ENCODE results near the gene KCNMA1. TPM values are rescaled to one million over a fixed set of nuclear protein-coding genes. Genes with fewer than 3 reads are reported as not detected.

Gene KCNMA1
- total and polyA plus RNA-seq, 9 of the 15 experiments (the other 6 are each of a cell fraction or from before 2014, with no cell fraction given) = 0.01 to 0.95 (median 0.15) TPM; not detected in 4

DNA sequence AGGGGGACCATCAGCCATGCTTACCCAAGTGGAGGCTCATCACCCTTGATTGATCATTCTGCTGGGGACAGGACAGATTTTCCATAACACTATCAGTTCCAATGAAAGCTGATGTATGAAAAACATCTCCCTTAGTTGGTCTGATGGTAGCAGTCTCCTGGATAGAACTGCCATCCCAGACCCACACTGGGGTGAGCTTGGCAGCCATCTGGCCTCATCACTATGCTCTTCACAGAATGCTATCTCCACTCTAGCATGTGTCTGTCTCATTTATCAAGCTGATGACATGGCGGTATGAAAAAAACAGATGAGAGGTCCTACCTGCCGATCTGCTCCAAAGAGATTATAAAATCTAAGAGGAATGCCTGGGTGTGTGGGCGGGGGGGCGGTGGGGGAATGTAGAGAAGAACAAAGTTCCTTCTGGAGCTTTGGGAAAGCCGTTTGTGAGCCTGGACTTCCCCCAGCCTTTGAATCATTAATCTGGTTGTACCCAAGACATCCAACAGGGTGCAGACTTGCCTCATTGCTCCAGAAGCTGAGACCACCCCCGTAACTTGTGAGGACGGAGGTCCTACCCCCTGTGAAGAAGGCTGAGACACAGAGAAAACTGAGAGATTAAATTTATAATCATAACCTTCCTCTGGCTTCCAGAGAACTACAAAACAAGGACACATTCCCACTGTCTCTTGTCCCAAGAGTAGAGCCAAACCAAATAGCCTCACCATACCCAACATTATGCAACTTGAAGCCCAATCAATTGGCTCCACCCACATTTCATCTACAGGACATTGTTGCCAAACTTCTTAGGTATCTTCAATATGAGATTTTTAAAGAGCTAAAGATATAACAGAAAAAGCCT lies 340.8 kb downstream of the KCNMA1 start:
- no peaks in the 10 kb centered on the region for H3K9me3 ChIP-seq (replicated peaks; ENCODE audit: control insufficient read depth, insufficient read depth, low read depth, low read length)
- no peak overlapping the region for H3K27ac ChIP-seq (ENCODE audit: extremely low read depth, low read depth, low read length)
- in situ Hi-C loops (cut with MboI) (no loop called here), intact Hi-C loops (cut with micrococcal nuclease) (no loop called here)
- H3K27me3 ChIP-seq (ENCODE audit: control insufficient read depth in 2 of 2, insufficient read depth in 2 of 2, low read length in 2 of 2) = peaks cover 0 to 10% of the 10 kb centered on the region in 2 experiments; a peak in 2 of 5 replicates
- H4K20me1 ChIP-seq (replicated peaks; ENCODE audit: control insufficient read depth, insufficient read depth, low read length) = 0 out of 2 replicates have a peak, but pooled peaks cover 3% of the 10 kb centered on the region
- H3K4me1 ChIP-seq (replicated peaks in 1 of 2; ENCODE audit: control insufficient read depth in 2 of 2, insufficient read depth in 2 of 2, low read length in 2 of 2) = no peaks in the 10 kb centered on the region
- TF ChIP-seq SMARCC2 (IDR thresholded peaks at IDR 0.05; ENCODE audit: low read depth) = no peak
- no peak for DNase-seq (ENCODE audit: extremely low read depth in 1 of 4, low spot score in 3 of 4)
- BruUV-seq (replicated peaks) = no TSS peak
- H3K9me1 ChIP-seq (ENCODE audit: control insufficient read depth, insufficient read depth, low read length) = no peaks in the 10 kb centered on the region
- WGBS (ENCODE audit: insufficient coverage, low coverage, missing lambda C conversion rate) = 0% methylated on average over 7 of the region's 7 CpGs
- FAIRE-seq = no peak
- POLR2A ChIA-PET = interaction anchor here (0.6 kb wide), 1 partner anchor 342 kb away, joined by 3 read pairs; no protein-coding TSS in a partner anchor
- H2AFZ ChIP-seq (ENCODE audit: low read depth, low read length) = no peak overlapping the region
- H3K4me2 ChIP-seq (ENCODE audit: insufficient read depth, low read length) = no peak overlapping the region
- H3K4me3 ChIP-seq = no peak overlapping the region
- no peaks in the 10 kb centered on the region for H3K36me3 ChIP-seq (ENCODE audit: control insufficient read depth, insufficient read depth, low read length)
- H3K9ac ChIP-seq (ENCODE audit: insufficient read depth in 1 of 2, low read depth in 2 of 2, low read length in 2 of 2) = no peak overlapping the region
- no peaks in the 10 kb centered on the region for H3K79me2 ChIP-seq (ENCODE audit: control insufficient read depth, insufficient read depth, low read length)
- no peak for ATAC-seq
- CTCF ChIA-PET (ENCODE audit: low intra/inter-chr PET ratio) = no interaction called here

DNA sequence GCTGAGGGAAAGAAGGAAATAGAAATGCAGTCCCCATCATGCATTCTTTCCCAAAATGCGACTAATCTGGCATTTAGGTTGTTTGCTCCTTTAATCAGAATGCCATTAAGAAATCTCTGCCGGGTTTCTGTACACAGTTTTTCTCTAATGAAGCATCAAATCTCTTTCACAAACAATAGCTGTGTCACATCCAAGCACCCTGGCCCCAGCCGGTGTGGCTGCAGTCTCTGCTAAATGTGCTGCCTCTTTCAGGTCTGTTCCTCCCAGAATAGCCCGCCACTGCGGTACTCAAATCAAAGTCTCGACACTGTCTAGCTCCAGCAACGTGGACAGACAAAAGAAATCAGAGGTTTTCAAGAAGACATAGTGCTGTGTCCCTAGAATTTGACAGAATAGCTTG lies 343.8 kb downstream of the KCNMA1 start:
- no peaks in the 10 kb centered on the region for H3K9me3 ChIP-seq (replicated peaks; ENCODE audit: control insufficient read depth, insufficient read depth, low read depth, low read length)
- in situ Hi-C loops (cut with MboI) (no loop called here), intact Hi-C loops (cut with micrococcal nuclease) (no loop called here)
- TF ChIP-seq ZNF354B (CRISPR knock-in tag; IDR thresholded peaks at IDR 0.05) (no peak), HLTF (IDR thresholded peaks at IDR 0.05) (no peak), RB1 (IDR thresholded peaks at IDR 0.05; ENCODE audit: low read depth) (no peak), THRAP3 (IDR thresholded peaks at IDR 0.05; ENCODE audit: borderline replicate concordance) (no peak), KHSRP (IDR thresholded peaks at IDR 0.05) (no peak), FOXJ2 (tag; IDR thresholded peaks at IDR 0.05) (no peak), DMBX1 (CRISPR knock-in tag; IDR thresholded peaks at IDR 0.05; ENCODE audit: borderline replicate concordance) (no peak), ZSCAN29 (IDR thresholded peaks at IDR 0.05) (no peak), ZNF174 (CRISPR knock-in tag; IDR thresholded peaks at IDR 0.05) (no peak), STAT5B (CRISPR knock-in tag; IDR thresholded peaks at IDR 0.05) (no peak)
- TF ChIP-seq, protein P1, sequence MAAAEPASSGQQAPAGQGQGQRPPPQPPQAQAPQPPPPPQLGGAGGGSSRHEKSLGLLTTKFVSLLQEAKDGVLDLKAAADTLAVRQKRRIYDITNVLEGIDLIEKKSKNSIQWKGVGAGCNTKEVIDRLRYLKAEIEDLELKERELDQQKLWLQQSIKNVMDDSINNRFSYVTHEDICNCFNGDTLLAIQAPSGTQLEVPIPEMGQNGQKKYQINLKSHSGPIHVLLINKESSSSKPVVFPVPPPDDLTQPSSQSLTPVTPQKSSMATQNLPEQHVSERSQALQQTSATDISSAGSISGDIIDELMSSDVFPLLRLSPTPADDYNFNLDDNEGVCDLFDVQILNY (CRISPR knock-in tag; IDR thresholded peaks at IDR 0.05) = no peak
- peaks cover 3 to 15% of the 10 kb centered on the region in 2 experiments; a peak in 3 of 5 replicates for H3K27me3 ChIP-seq (ENCODE audit: control insufficient read depth in 2 of 2, insufficient read depth in 2 of 2, low read length in 2 of 2)
- FAIRE-seq (no peak), ATAC-seq (no peak), DNase-seq (ENCODE audit: extremely low read depth in 1 of 4, low spot score in 3 of 4) (no peak)
- ChIA-PET CTCF (ENCODE audit: low intra/inter-chr PET ratio) (no interaction called here), POLR2A (no interaction called here)
- H3K9me1 ChIP-seq (ENCODE audit: control insufficient read depth, insufficient read depth, low read length) = no peaks in the 10 kb centered on the region
- no peaks in the 10 kb centered on the region for H3K36me3 ChIP-seq (ENCODE audit: control insufficient read depth, insufficient read depth, low read length)
- under 1% methylated on average over 7 of the region's 7 CpGs for WGBS (ENCODE audit: insufficient coverage, low coverage, missing lambda C conversion rate)
- no peaks in the 10 kb centered on the region for H3K79me2 ChIP-seq (ENCODE audit: control insufficient read depth, insufficient read depth, low read length)
- H3K4me3 ChIP-seq = no peak overlapping the region
- no peak overlapping the region for H3K9ac ChIP-seq (ENCODE audit: insufficient read depth in 1 of 2, low read depth in 2 of 2, low read length in 2 of 2)
- no peak overlapping the region for H3K27ac ChIP-seq (ENCODE audit: extremely low read depth, low read depth, low read length)
- H3K4me2 ChIP-seq (ENCODE audit: insufficient read depth, low read length) = no peak overlapping the region
- no peak overlapping the region for H2AFZ ChIP-seq (ENCODE audit: low read depth, low read length)
- no peaks in the 10 kb centered on the region for H3K4me1 ChIP-seq (replicated peaks in 1 of 2; ENCODE audit: control insufficient read depth in 2 of 2, insufficient read depth in 2 of 2, low read length in 2 of 2)
- H4K20me1 ChIP-seq (replicated peaks; ENCODE audit: control insufficient read depth, insufficient read depth, low read length) = 0 out of 2 replicates have a peak, but pooled peaks cover 3% of the 10 kb centered on the region
- no TSS peak for BruUV-seq (replicated peaks)
